Measurements from ENCODE around the gene COL6A2.

The COL6A2 gene

DNA sequence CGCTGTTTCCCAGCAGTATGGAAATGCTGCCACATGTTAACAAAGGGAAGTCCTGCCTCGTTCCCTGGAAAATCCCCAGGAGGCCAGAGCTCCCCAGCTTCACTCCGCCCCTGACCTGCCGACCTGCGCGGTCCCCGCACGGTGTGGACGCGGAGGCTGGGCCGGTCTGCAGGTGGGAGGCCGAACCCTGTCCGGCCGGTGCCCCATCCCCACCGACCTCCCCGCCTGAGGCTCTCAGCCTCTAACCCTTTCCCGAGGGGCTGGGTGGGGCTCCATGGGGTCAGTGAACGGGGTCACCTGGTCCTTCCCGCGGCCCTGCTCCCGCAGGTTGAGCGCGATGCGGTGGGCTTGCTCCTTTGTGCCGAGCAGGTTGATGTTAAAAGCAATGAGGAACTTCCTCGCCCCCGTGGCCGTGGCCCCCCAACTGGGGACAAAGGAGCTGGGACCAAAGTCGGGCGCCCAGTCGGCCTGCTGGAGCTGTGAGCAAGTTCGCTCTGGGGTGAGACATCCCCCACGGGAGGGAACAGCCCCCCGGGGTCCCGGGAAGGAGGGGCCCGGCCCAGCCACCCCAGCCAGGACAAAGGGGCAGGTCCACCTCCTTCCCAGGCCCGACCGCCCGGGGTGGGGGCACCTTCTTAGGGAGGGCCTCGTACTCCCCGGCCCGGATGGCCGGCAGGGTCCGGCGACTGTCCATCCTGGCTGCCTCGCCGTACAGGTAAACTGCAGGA, 53.5 kb downstream of the COL6A2 start:
- Histone ChIP-seq H3K36me3 (ENCODE audit: control insufficient read depth, insufficient read depth, low read length) (no peaks in the 10 kb centered on the region), H3K27me3 (replicated peaks; ENCODE audit: control insufficient read depth, insufficient read depth, low read length) (no peaks in the 10 kb centered on the region), H3K4me3 (replicated peaks; ENCODE audit: low read depth, low read length) (no peak overlapping the region)
- TF ChIP-seq, protein P1, sequence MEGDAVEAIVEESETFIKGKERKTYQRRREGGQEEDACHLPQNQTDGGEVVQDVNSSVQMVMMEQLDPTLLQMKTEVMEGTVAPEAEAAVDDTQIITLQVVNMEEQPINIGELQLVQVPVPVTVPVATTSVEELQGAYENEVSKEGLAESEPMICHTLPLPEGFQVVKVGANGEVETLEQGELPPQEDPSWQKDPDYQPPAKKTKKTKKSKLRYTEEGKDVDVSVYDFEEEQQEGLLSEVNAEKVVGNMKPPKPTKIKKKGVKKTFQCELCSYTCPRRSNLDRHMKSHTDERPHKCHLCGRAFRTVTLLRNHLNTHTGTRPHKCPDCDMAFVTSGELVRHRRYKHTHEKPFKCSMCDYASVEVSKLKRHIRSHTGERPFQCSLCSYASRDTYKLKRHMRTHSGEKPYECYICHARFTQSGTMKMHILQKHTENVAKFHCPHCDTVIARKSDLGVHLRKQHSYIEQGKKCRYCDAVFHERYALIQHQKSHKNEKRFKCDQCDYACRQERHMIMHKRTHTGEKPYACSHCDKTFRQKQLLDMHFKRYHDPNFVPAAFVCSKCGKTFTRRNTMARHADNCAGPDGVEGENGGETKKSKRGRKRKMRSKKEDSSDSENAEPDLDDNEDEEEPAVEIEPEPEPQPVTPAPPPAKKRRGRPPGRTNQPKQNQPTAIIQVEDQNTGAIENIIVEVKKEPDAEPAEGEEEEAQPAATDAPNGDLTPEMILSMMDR (IDR thresholded peaks at IDR 0.05; ENCODE audit: insufficient read depth, low read length, poor library complexity, severe bottlenecking), result no peak
- DNase-seq (ENCODE audit: extremely low read depth, insufficient read length), result peak; percentile 6

DNA sequence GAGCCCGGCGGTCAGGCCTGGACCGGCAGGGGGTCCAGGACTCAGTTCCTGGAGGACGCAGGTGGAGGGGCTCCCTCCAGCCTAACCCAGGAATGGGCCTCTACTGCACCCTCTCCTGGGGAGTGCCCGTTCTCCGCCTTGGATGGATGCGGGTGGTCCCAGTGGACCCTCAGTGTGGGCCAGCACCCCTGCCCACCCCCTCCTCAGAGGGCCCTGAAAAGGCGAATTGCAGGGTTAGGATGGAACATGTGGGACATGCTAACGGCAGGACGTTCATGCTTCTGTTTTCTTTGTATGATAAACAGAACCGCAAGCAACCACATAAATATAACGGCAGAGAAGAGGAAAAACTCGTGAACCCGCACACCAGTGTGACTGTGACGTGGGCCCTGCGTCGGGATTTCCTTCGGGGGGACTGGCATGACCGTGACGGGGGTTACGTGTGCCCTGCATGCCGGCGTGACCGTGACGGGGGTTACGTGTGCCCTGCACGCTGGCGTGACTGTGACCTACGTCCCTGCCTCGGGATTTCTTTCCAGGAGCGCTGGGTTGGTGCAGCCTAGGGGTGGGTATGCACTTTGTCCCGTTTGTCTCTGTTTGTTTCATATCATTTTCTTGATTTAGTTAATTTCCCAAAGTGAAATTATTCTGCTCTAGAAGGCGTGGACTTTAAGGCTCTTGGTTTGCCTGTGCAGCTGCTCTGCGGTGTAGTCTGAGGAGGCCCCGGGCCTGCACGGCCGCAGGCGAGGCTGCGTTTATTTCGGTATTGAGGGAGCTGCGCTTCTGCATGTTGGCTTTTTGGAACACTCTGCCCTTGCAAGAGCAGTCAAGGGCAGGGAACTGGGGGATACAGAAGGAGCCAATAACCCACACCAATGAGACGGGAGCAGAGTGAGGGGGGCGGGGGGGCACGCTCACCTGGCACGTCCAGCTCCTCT, 54.3 kb downstream of the COL6A2 start:
- peak; percentile 5 for DNase-seq (ENCODE audit: extremely low read depth, insufficient read length)
- no peaks in the 10 kb centered on the region for H3K27me3 ChIP-seq (replicated peaks; ENCODE audit: control insufficient read depth, insufficient read depth, low read length)
- no peak overlapping the region for H3K4me3 ChIP-seq (replicated peaks; ENCODE audit: low read depth, low read length)
- H3K36me3 ChIP-seq (ENCODE audit: control insufficient read depth, insufficient read depth, low read length), result no peaks in the 10 kb centered on the region
- TF ChIP-seq, protein P1 (IDR thresholded peaks at IDR 0.05; ENCODE audit: insufficient read depth, low read length, poor library complexity, severe bottlenecking), result no peak

DNA sequence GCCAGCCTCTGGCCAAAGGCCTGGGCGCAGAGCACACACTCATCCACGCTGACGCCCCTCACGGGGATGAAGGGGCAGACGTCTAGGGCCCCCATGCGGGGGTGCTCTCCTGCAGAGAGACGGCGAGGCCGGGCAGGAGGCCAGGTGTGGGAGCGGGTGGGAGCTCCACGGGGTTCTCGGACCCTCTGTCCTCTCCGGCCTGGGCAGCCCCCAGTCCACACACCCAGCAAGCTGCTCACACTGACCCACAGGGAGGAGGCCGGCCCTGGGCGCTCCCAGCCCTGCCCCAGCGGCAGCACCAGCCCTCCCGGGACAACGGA, 55.0 kb downstream of the COL6A2 start:
- TF ChIP-seq, protein P1 (IDR thresholded peaks at IDR 0.05; ENCODE audit: insufficient read depth, low read length, poor library complexity, severe bottlenecking), result no peak
- no peaks in the 10 kb centered on the region for H3K36me3 ChIP-seq (ENCODE audit: control insufficient read depth, insufficient read depth, low read length)
- no peaks in the 10 kb centered on the region for H3K27me3 ChIP-seq (replicated peaks; ENCODE audit: control insufficient read depth, insufficient read depth, low read length)
- H3K4me3 ChIP-seq (replicated peaks; ENCODE audit: low read depth, low read length), result no peak overlapping the region
- DNase-seq (ENCODE audit: extremely low read depth, insufficient read length), result no peak

DNA sequence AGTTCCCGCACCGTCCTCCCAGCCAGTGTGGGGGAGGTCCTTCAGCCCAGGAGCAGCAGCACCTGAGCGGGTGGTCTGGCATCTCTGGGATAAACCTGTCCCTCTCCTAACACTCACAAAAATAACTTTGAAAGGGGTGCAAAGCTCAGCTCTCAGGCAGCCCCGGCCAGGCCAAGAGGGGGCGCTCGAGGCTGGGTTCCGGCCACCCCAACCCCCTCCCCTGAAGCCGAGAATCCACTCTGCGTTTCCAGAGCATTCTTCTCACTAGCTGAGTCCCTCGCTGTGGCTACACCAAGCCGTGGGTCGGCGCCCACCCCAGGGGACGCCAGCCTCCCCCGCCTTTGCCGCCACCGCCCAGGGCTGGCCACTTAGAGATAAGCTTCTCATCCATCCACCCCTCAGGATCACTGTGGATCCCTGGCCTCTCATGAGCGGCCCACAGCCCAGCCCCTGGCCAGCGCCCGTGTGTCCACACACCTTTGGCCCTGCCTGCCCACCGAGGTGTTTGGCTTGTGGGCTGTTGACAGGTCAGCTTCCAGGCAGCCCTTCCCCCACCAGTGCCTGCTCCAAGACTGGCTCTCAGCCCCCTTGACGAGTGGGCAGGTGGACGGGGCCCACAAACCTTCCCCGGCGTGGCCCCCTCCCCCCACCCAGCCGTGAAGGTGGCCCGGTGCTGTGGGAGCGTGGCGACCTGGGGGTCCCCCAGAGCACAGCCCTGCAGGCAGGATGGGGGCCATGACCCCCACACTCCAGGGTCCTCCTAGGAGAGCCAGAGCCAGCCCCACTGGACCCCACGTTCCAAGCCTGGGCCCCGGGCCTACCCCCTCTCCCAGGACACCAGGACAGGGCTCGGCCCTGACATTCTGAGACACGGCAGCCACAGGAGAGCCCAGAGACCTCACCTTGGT, 55.6 kb downstream of the COL6A2 start:
- DNase-seq (ENCODE audit: extremely low read depth, insufficient read length), result no peak
- Histone ChIP-seq H3K27me3 (replicated peaks; ENCODE audit: control insufficient read depth, insufficient read depth, low read length) (no peaks in the 10 kb centered on the region), H3K36me3 (ENCODE audit: control insufficient read depth, insufficient read depth, low read length) (no peaks in the 10 kb centered on the region), H3K4me3 (replicated peaks; ENCODE audit: low read depth, low read length) (no peak overlapping the region)
- TF ChIP-seq, protein P1 (IDR thresholded peaks at IDR 0.05; ENCODE audit: insufficient read depth, low read length, poor library complexity, severe bottlenecking), result peak; percentile 83

DNA sequence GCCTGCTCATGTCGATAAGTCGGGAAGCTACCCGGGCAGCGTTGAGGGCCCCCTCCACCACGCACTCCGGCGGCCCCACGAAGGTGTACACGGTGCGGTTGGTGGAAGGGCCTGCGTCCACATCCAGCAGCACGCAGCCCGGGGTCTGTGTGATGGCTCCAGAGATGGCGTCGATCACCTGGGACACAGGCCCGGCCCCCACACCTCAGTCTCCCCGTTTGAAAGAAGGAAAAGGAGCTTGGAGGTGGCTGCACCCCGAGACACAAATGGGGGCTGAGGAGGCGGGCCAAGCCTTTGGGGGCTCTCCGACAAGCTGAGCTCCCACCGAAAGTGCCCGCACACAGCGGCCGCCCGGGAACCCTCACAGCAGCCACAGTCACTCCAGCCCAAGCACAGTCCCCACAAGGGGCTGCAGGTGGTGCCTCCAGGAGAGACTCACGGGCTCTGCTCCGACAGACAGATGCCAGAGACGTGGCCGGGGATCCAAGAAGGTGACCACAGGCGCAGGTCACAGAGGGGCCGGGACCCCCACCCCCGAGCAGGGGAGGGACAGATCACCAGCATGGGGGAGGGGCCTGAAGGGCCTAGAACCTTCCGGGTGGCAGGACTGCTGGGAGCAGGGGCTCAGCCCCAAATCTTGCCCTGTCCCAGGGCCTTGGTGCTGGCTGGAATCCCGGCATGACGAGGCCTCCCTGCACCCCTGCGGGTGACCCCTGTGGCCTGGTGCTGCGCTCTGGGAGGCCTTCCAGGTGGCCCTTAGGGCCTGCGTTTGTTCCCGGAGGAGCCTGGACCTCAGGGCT, 56.4 kb downstream of the COL6A2 start:
- DNase-seq (ENCODE audit: extremely low read depth, insufficient read length), result no peak
- no peak overlapping the region for H3K4me3 ChIP-seq (replicated peaks; ENCODE audit: low read depth, low read length)
- TF ChIP-seq, protein P1 (IDR thresholded peaks at IDR 0.05; ENCODE audit: insufficient read depth, low read length, poor library complexity, severe bottlenecking), result no peak
- H3K27me3 ChIP-seq (replicated peaks; ENCODE audit: control insufficient read depth, insufficient read depth, low read length), result no peaks in the 10 kb centered on the region
- no peaks in the 10 kb centered on the region for H3K36me3 ChIP-seq (ENCODE audit: control insufficient read depth, insufficient read depth, low read length)
